ENCODE measurements around the gene WDFY3. TPM values are rescaled to one million over a fixed set of nuclear protein-coding genes. Genes with fewer than 3 reads are reported as not detected.

The WDFY3 gene
- total and polyA plus RNA-seq, 2 of the 4 experiments (the other 2 are of a cell fraction) = 12.5 to 58.1 TPM

GRCh38 chr4:84925558-84925957, 40.9 kb downstream of the WDFY3 start:
- ChIA-PET CTCF (no interaction called here), POLR2A (ENCODE audit: unreplicated experiment) (no interaction called here)
- Histone ChIP-seq H2BK20ac (ENCODE audit: low read depth, low read length) (no peak overlapping the region), H3K4ac (ENCODE audit: low read depth, low read length) (no peak overlapping the region), H4K8ac (ENCODE audit: low read depth in 2 of 2, low read length in 2 of 2) (no peak overlapping the region), H3K27me3 (ENCODE audit: control insufficient read depth, insufficient read depth, low read length) (no peaks in the 10 kb centered on the region), H3K79me1 (ENCODE audit: low read depth in 1 of 2, low read length in 2 of 2) (peaks cover 20 to 30% of the 10 kb centered on the region in 2 experiments), H3K9me3 (ENCODE audit: control insufficient read depth, insufficient read depth, low read length) (no peaks in the 10 kb centered on the region), H3K9me1 (ENCODE audit: insufficient read depth, low read length) (no peaks in the 10 kb centered on the region; the same call in 1 of the 2 replicates), H3K4me1 (ENCODE audit: control insufficient read depth, insufficient read depth, low read length) (peaks cover 4% of the 10 kb centered on the region; the same call in 1 of the 2 replicates), H3K4me3 (ENCODE audit: insufficient read depth, low read depth, low read length) (no peak overlapping the region), H2BK120ac (ENCODE audit: low read depth, low read length) (no peak overlapping the region), H2BK5ac (ENCODE audit: low read depth, low read length, poor library complexity, severe bottlenecking) (no peak overlapping the region), H3K23ac (ENCODE audit: low read depth, low read length) (no peak overlapping the region), H2BK15ac (ENCODE audit: low read depth, low read length) (no peak overlapping the region), H2AK5ac (ENCODE audit: low read depth, low read length) (no peak overlapping the region), H3K27ac (ENCODE audit: insufficient read depth, low read length) (no peak overlapping the region), H3K4me2 (ENCODE audit: low read depth, low read length) (no peak overlapping the region), H3K36me3 (ENCODE audit: control insufficient read depth, insufficient read depth, low read length) (peaks cover 5% of the 10 kb centered on the region), H2AK9ac (replicated peaks; ENCODE audit: low read depth, low read length, poor library complexity) (no peak overlapping the region), H3K18ac (ENCODE audit: low read depth, low read length) (no peak overlapping the region), H3K9ac (ENCODE audit: low read depth, low read length) (no peak overlapping the region), H4K20me1 (ENCODE audit: insufficient read depth, low read length) (no peaks in the 10 kb centered on the region; the same call in 1 of the 2 replicates), H4K5ac (ENCODE audit: low read depth, low read length) (no peak overlapping the region), H2AFZ (replicated peaks; ENCODE audit: low read length, poor library complexity) (no peak overlapping the region), H3K14ac (replicated peaks; ENCODE audit: low read depth, low read length) (no peak overlapping the region), H4K91ac (ENCODE audit: insufficient read depth, low read depth, low read length) (no peak overlapping the region), H3K56ac (ENCODE audit: extremely low read depth, insufficient read depth, low read length) (no peak overlapping the region)
- DNase-seq (no peak), ATAC-seq (ENCODE audit: low read depth) (no peak)
- dilution Hi-C loops (cut with HindIII; ENCODE audit: low sequenced_read_pairs, unreplicated experiment) = no loop called here
- TF ChIP-seq RCOR1 (IDR thresholded peaks at IDR 0.05; ENCODE audit: insufficient replicate concordance, low read length) (no peak), MXI1 (IDR thresholded peaks at IDR 0.05; ENCODE audit: borderline replicate concordance, low read depth, low read length) (no peak), BHLHE40 (IDR thresholded peaks at IDR 0.05; ENCODE audit: low read depth, low read length) (no peak), FOS (IDR thresholded peaks at IDR 0.05; ENCODE audit: low read depth, low read length) (no peak), SMC3 (IDR thresholded peaks at IDR 0.05; ENCODE audit: low read depth, low read length) (no peak), MAZ (IDR thresholded peaks at IDR 0.05; ENCODE audit: borderline replicate concordance, low read depth, low read length) (no peak), ELK1 (IDR thresholded peaks at IDR 0.05; ENCODE audit: borderline replicate concordance, low read depth, low read length) (no peak), CHD1 (IDR thresholded peaks at IDR 0.05; ENCODE audit: low read depth, low read length) (no peak), MAFK (IDR thresholded peaks at IDR 0.05; ENCODE audit: low read depth, low read length) (no peak), CEBPB (IDR thresholded peaks at IDR 0.05; ENCODE audit: low read depth, low read length) (no peak), CTCF (conservative IDR thresholded peaks at IDR 0.05; ENCODE audit: low read depth, low read length) (no peak), USF2 (IDR thresholded peaks at IDR 0.05; ENCODE audit: low read depth, low read length) (no peak), RFX5 (IDR thresholded peaks at IDR 0.05; ENCODE audit: low read depth, low read length) (no peak), RAD21 (IDR thresholded peaks at IDR 0.05; ENCODE audit: low read length) (no peak)
- no TSS peak for BruUV-seq (replicated peaks)
- in situ Hi-C loops (cut with MboI; ENCODE audit: low sequenced_read_pairs) = no loop called here
- intact Hi-C loops (cut with micrococcal nuclease) = no loop called here
- no CpG with 5 or more reads among the region's 1 CpG for WGBS, 2 experiments (ENCODE audit: extremely low coverage in 2 of 2, insufficient read length in 1 of 2)
